Measurements from ENCODE around the gene NDUFA7. TPM values are rescaled to one million over a fixed set of nuclear protein-coding genes. Genes with fewer than 3 reads are reported as not detected.

The NDUFA7 gene
- polyA plus RNA-seq, 2 of the 4 experiments (the other 2 are of a cell fraction): 29.7 to 40.2 TPM

GRCh38 chr19:8307400-8307964 is 13.7 kb downstream of the NDUFA7 start:
- TF ChIP-seq TFCP2L1 (CRISPR knock-in tag; IDR thresholded peaks at IDR 0.05) (no peak), JUNB (IDR thresholded peaks at IDR 0.05) (no peak), CHD2 (IDR thresholded peaks at IDR 0.05; ENCODE audit: low read length, partially characterized antibody) (no peak), ZSCAN20 (CRISPR knock-in tag; IDR thresholded peaks at IDR 0.05) (no peak), ELK1 (IDR thresholded peaks at IDR 0.05; ENCODE audit: low read depth, low read length) (no peak)
- H3K9me3 ChIP-seq: no peaks in the 10 kb centered on the region
- ATAC-seq: peak; percentile 31 to 48; a peak in 5 of 6 replicates
- ChIA-PET CTCF (no interaction called here), POLR2A (interaction anchor here (0.7 kb wide), 1 partner anchor 219 kb away, joined by 5 read pairs; no protein-coding TSS in a partner anchor)
- H3K27ac ChIP-seq: peak overlapping the region; percentile 79 to 92
- DNase-seq (ENCODE audit: low read depth in 1 of 2, low spot score in 1 of 2): no peak
- H3K4me3 ChIP-seq: peak overlapping the region; percentile 53
- 18% methylated on average over 20 of the region's 24 CpGs for WGBS (ENCODE audit: missing lambda C conversion rate)
- no peak for FAIRE-seq
- H3K4me2 ChIP-seq: peak overlapping the region; percentile 95
- H3K4me1 ChIP-seq: peaks cover 20% of the 10 kb centered on the region

- Histone ChIP-seq H3K4me1 (peaks cover 20% of the 10 kb centered on the region), H3K9me3 (no peaks in the 10 kb centered on the region), H3K4me3 (no peak overlapping the region), H3K4me2 (peak overlapping the region; percentile 95), H3K27ac (no peak overlapping the region; a peak in 1 of 6 replicates)
- TF ChIP-seq RCOR1 (IDR thresholded peaks at IDR 0.05; ENCODE audit: low read depth, low read length): no peak
- TF ChIP-seq FOSL2 (IDR thresholded peaks at IDR 0.05): no peak
- no peak for TF ChIP-seq FOSL2 (CRISPR knock-in tag; IDR thresholded peaks at IDR 0.05)
- no peak for TF ChIP-seq ESRRA (IDR thresholded peaks at IDR 0.05; ENCODE audit: borderline replicate concordance, low read length)
- TF ChIP-seq EP300 (IDR thresholded peaks at IDR 0.05): no peak
- no peak for TF ChIP-seq CBX8 (IDR thresholded peaks at IDR 0.05)
- no peak for TF ChIP-seq BHLHE40 (IDR thresholded peaks at IDR 0.05; ENCODE audit: low read depth, low read length)
- TF ChIP-seq SMC3 (IDR thresholded peaks at IDR 0.05): no peak
- TF ChIP-seq NR3C1 (IDR thresholded peaks at IDR 0.05): no peak
- TF ChIP-seq CHD4 (IDR thresholded peaks at IDR 0.05; ENCODE audit: borderline replicate concordance): no peak
- no peak for TF ChIP-seq SREBF2 (IDR thresholded peaks at IDR 0.05)
- TF ChIP-seq ZNF302 (CRISPR knock-in tag; IDR thresholded peaks at IDR 0.05): no peak
- TF ChIP-seq TFCP2L1 (CRISPR knock-in tag; IDR thresholded peaks at IDR 0.05): no peak
- no peak for TF ChIP-seq GATA3 (IDR thresholded peaks at IDR 0.05; ENCODE audit: borderline replicate concordance)
- ATAC-seq (no peak), FAIRE-seq (no peak), DNase-seq (ENCODE audit: low read depth in 1 of 2, low spot score in 1 of 2) (no peak)
- 89% methylated on average over 10 of the region's 17 CpGs for WGBS (ENCODE audit: missing lambda C conversion rate)
- ChIA-PET CTCF (no interaction called here), POLR2A (no interaction called here)
These were observed 14.7 kb downstream of the NDUFA7 start for GRCh38 chr19:8306235-8307054.

- DNase-seq (ENCODE audit: low read depth in 1 of 2, low spot score in 1 of 2): no peak
- no peak for FAIRE-seq
- TF ChIP-seq RARB (CRISPR knock-in tag; IDR thresholded peaks at IDR 0.05) (no peak), RFX5 (IDR thresholded peaks at IDR 0.05) (no peak), ZSCAN20 (CRISPR knock-in tag; IDR thresholded peaks at IDR 0.05) (no peak), ATOH8 (CRISPR knock-in tag; IDR thresholded peaks at IDR 0.05; ENCODE audit: low read depth) (no peak), HES2 (IDR thresholded peaks at IDR 0.05) (no peak), FOSL2 (IDR thresholded peaks at IDR 0.05) (no peak), FOSL2 (CRISPR knock-in tag; IDR thresholded peaks at IDR 0.05) (no peak), ESRRA (IDR thresholded peaks at IDR 0.05; ENCODE audit: borderline replicate concordance, low read length) (no peak), HEYL (CRISPR knock-in tag; IDR thresholded peaks at IDR 0.05) (no peak), MYC (IDR thresholded peaks at IDR 0.05; ENCODE audit: borderline replicate concordance, low read length) (no peak), PHF8 (IDR thresholded peaks at IDR 0.05; ENCODE audit: borderline replicate concordance, low read depth) (no peak), BCL3 (IDR thresholded peaks at IDR 0.05) (no peak), KDM1A (IDR thresholded peaks at IDR 0.05; ENCODE audit: low read depth) (no peak), HOXB13 (CRISPR knock-in tag; IDR thresholded peaks at IDR 0.05; ENCODE audit: low read depth) (no peak), NR3C1 (IDR thresholded peaks at IDR 0.05) (no peak), SMC3 (IDR thresholded peaks at IDR 0.05) (no peak), SREBF2 (IDR thresholded peaks at IDR 0.05) (no peak), EHF (CRISPR knock-in tag; IDR thresholded peaks at IDR 0.05) (no peak)
- no peak overlapping the region for H3K4me3 ChIP-seq
- no peaks in the 10 kb centered on the region for H3K9me3 ChIP-seq
- POLR2A ChIA-PET: no interaction called here
- H3K27ac ChIP-seq: no peak overlapping the region
- H3K4me1 ChIP-seq: peaks cover 20% of the 10 kb centered on the region
- ATAC-seq: no peak
- H3K4me2 ChIP-seq: no peak overlapping the region
- 68% methylated on average over 4 of the region's 4 CpGs for WGBS (ENCODE audit: missing lambda C conversion rate)
- CTCF ChIA-PET: interaction anchor here (0.6 to 0.9 kb wide), 2 partner anchors 36 to 148 kb away, joined by 3 read pairs; no protein-coding TSS in a partner anchor
These were observed 15.4 kb downstream of the NDUFA7 start for GRCh38 chr19:8305798-8306197.

All from A549 (cell line).